H9 (cell line): ENCODE data around the gene EPHA4. TPM values are rescaled to one million over a fixed set of nuclear protein-coding genes. Genes with fewer than 3 reads are reported as not detected.

Experiments
- DNase-seq: peaks from one replicate; pipeline ENCODE4 v3.0.0-alpha.2; 2017
- H2AFZ ChIP-seq: one replicate; pipeline ENCODE4 v1.6.1; 2013; ENCODE audit warnings: mild to moderate bottlenecking, low read length, control low read depth, moderate library complexity
- H2AK5ac ChIP-seq: 2 replicates; pipeline ENCODE4 v1.6.1; 2013; ENCODE audit warnings: low read length, control low read depth, mixed read lengths; ENCODE audit not compliant: insufficient read length
- H2BK120ac ChIP-seq: one replicate; pipeline ENCODE4 v1.6.1; 2013; ENCODE audit warnings: low read depth, mild to moderate bottlenecking, low read length, control low read depth, inconsistent platforms; ENCODE audit not compliant: poor library complexity, severe bottlenecking
- H2BK12ac ChIP-seq: 2 replicates; pipeline ENCODE4 v1.6.1; 2013; ENCODE audit warnings: low read length, control low read depth, mixed read lengths, low read depth; ENCODE audit not compliant: insufficient read length
- H2BK15ac ChIP-seq: 2 replicates; pipeline ENCODE4 v1.6.1; 2013; ENCODE audit warnings: low read depth, low read length, control low read depth
- H2BK20ac ChIP-seq: one replicate; pipeline ENCODE4 v1.6.1; 2013; ENCODE audit warnings: low read depth, mild to moderate bottlenecking, low read length, control low read depth, inconsistent platforms; ENCODE audit not compliant: poor library complexity, severe bottlenecking
- H2BK5ac ChIP-seq: 2 replicates; pipeline ENCODE4 v1.6.1; 2013; ENCODE audit warnings: low read length, control low read depth, mixed read lengths; ENCODE audit not compliant: insufficient read length
- H3K14ac ChIP-seq: 2 replicates; pipeline ENCODE4 v1.6.1; 2013; ENCODE audit warnings: low read length, control low read depth; ENCODE audit not compliant: insufficient read depth
- H3K18ac ChIP-seq: 2 replicates; pipeline ENCODE4 v1.6.1; 2013; ENCODE audit warnings: low read depth, mild to moderate bottlenecking, mixed read lengths, low read length, control low read depth; ENCODE audit not compliant: insufficient read length
- H3K23ac ChIP-seq: 2 replicates; pipeline ENCODE4 v1.6.1; 2013; ENCODE audit warnings: low read length, control low read depth, mixed read lengths, low read depth; ENCODE audit not compliant: insufficient read length
- H3K23me2 ChIP-seq: 2 replicates; pipeline ENCODE4 v1.6.1; 2013; ENCODE audit warnings: low read depth, mild to moderate bottlenecking, mixed read lengths, low read length, control low read depth; ENCODE audit not compliant: insufficient read length, poor library complexity, severe bottlenecking
- H3K27ac ChIP-seq: 2 replicates; pipeline ENCODE4 v1.5.1; 2013; ENCODE audit warnings: low read length, control low read depth, mixed read lengths, low read depth; ENCODE audit not compliant: insufficient read length
- H3K27me3 ChIP-seq: 2 replicates; pipeline ENCODE4 v1.6.1; 2013; ENCODE audit warnings: low read length, control low read depth, inconsistent platforms; ENCODE audit not compliant: insufficient read depth
- H3K4ac ChIP-seq: 2 replicates; pipeline ENCODE4 v1.6.1; 2013; ENCODE audit warnings: low read depth, mild to moderate bottlenecking, control low read depth, inconsistent platforms, low read length, moderate library complexity
- H3K4me1 ChIP-seq: 2 replicates; pipeline ENCODE4 v1.6.1; 2013; ENCODE audit warnings: low read length, control low read depth, inconsistent platforms; ENCODE audit not compliant: insufficient read depth
- H3K4me2 ChIP-seq: 2 replicates; pipeline ENCODE4 v1.6.1; 2013; ENCODE audit warnings: low read length, control low read depth, mixed read lengths; ENCODE audit not compliant: insufficient read length, insufficient read depth
- H3K56ac ChIP-seq: 2 replicates; pipeline ENCODE4 v1.6.1; 2013; ENCODE audit warnings: low read depth, mild to moderate bottlenecking, mixed read lengths, low read length, control low read depth; ENCODE audit not compliant: insufficient read length
- H3K79me1 ChIP-seq: 2 replicates; pipeline ENCODE4 v1.6.1; 2013; ENCODE audit warnings: low read depth, mild to moderate bottlenecking, moderate library complexity, low read length, control low read depth, inconsistent platforms; ENCODE audit not compliant: insufficient read depth, poor library complexity, severe bottlenecking
- H3K79me2 ChIP-seq: 2 replicates; pipeline ENCODE4 v1.6.1; 2013; ENCODE audit warnings: low read length, control low read depth, inconsistent platforms; ENCODE audit not compliant: insufficient read depth
- H3K9ac ChIP-seq: 2 replicates; pipeline ENCODE4 v1.6.1; 2013; ENCODE audit warnings: low read length, control low read depth, mixed read lengths; ENCODE audit not compliant: insufficient read length; ENCODE audit errors: extremely low read depth
- H3K9me3 ChIP-seq: one replicate; pipeline ENCODE4 v1.6.1; 2013; ENCODE audit warnings: low read depth, low read length, inconsistent platforms; ENCODE audit not compliant: control insufficient read depth
- H3T11ph ChIP-seq: one replicate; pipeline ENCODE4 v1.6.1; 2013; ENCODE audit warnings: mild to moderate bottlenecking, low read length, control low read depth, inconsistent platforms
- H4K20me1 ChIP-seq: one replicate; pipeline ENCODE4 v1.6.1; 2013; ENCODE audit not compliant: control insufficient read depth, insufficient read length, insufficient read depth
- H4K5ac ChIP-seq: 2 replicates; pipeline ENCODE4 v1.6.1; 2013; ENCODE audit warnings: low read depth, mild to moderate bottlenecking, mixed read lengths, low read length, control low read depth; ENCODE audit not compliant: insufficient read length
- H4K8ac ChIP-seq: replicated peaks from 2 replicates; pipeline ENCODE4 v1.6.1; 2013; ENCODE audit warnings: low read length, control low read depth, mixed read lengths, low read depth; ENCODE audit not compliant: insufficient read length
- H4K91ac ChIP-seq: 2 replicates; pipeline ENCODE4 v1.6.1; 2013; ENCODE audit warnings: low read depth, mild to moderate bottlenecking, moderate library complexity, mixed read lengths, low read length, control low read depth; ENCODE audit not compliant: insufficient read length
- H3K27ac Mint-ChIP-seq, 3 experiments: 2 replicates in 2 of 3; 3 replicates in 1 of 3; pipeline ENCODE4 v1.8.0; 2020 to 2021; ENCODE audit warnings: mixed read lengths in 3 of 3, mild to moderate bottlenecking in 1 of 3, moderate library complexity in 1 of 3
- H3K27me3 Mint-ChIP-seq: 2 replicates; pipeline ENCODE4 v1.8.0; 2021; ENCODE audit warnings: low read depth, mild to moderate bottlenecking, moderate library complexity, mixed read lengths
- H3K36me3 Mint-ChIP-seq, 3 experiments: 2 replicates in 2 of 3; 3 replicates in 1 of 3; pipeline ENCODE4 v1.8.0; 2020 to 2021; ENCODE audit warnings: low read depth in 3 of 3, mixed read lengths in 3 of 3; ENCODE audit not compliant: insufficient read depth in 1 of 3
- H3K4me1 Mint-ChIP-seq, 2 experiments: 2 replicates each; pipeline ENCODE4 v1.8.0; 2020; ENCODE audit warnings: mixed read lengths in 2 of 2
- H3K4me3 Mint-ChIP-seq, 2 experiments: 2 replicates in 1 of 2; 3 replicates in 1 of 2; pipeline ENCODE4 v1.8.0; 2020 to 2021; ENCODE audit warnings: mild to moderate bottlenecking in 2 of 2, mixed read lengths in 2 of 2, moderate library complexity in 1 of 2
- H3K9me3 Mint-ChIP-seq, 2 experiments: 2 replicates in 1 of 2; 3 replicates in 1 of 2; pipeline ENCODE4 v1.8.0; 2020; ENCODE audit warnings: mild to moderate bottlenecking in 2 of 2, mixed read lengths in 2 of 2, moderate library complexity in 1 of 2
- WGBS: extraction: QIAGEN DNeasy Blood & Tissue Kit; methylation state at CpG from one replicate; pipeline ENCODE4 v1.1.7; 2013; ENCODE audit warnings: missing lambda C conversion rate, low lambda C conversion rate, mixed read lengths; ENCODE audit not compliant: insufficient read length; ENCODE audit errors: extremely low coverage; 5-methylcytosine and 5-hydroxymethylcytosine counted together
- total RNA-seq: library from RNA; stranded (reverse); gene quantifications from 2 replicates; pipeline ENCODE4 v1.2.1, GENCODE V29; 2021
- TF ChIP-seq, protein P1 (sequence below): fragments of 200-600 bp; sonication (generic); conservative IDR thresholded peaks from 3 replicates; pipeline ENCODE4 v1.8.0; 2021; ENCODE audit warnings: antibody characterized with exemption, mild to moderate bottlenecking

The EPHA4 gene
- total RNA-seq, 1 experiment from 2014 or later, result 25.1 TPM

DNA sequence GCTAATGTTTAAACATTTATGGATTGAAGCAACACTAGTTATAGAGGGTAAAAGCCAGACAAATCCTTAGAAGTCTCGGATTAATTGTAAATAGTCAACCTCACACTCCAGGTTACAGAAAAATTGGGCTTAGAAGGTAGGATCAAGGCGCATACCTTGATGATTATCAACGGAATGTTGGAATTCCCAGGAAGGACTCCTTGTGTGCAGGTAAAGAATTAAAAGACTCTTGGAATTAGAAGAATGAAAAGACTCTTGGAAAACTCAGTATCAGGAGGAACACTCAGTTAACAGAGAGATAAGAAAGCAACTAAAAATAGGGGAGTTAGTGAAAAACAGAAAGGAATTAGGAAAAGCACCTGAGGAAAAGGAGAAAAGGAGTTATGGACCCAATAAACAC is 29.3 kb upstream of the EPHA4 start:
- H2BK20ac ChIP-seq, result no peak overlapping the region
- Mint-ChIP-seq H3K27me3 (no peaks in the 10 kb centered on the region), H3K9me3 (no peaks in the 10 kb centered on the region), H3K36me3 (no peaks in the 10 kb centered on the region; a peak in 1 of 7 replicates), H3K27ac (peak overlapping the region in 1 of 3 experiments; percentile 10; a peak in 2 of 7 replicates), H3K4me1 (peaks cover 30 to 35% of the 10 kb centered on the region in 2 experiments), H3K4me3 (no peak overlapping the region)
- no peaks in the 10 kb centered on the region for H4K20me1 ChIP-seq
- no peaks in the 10 kb centered on the region for H3K23me2 ChIP-seq
- H2BK12ac ChIP-seq, result no peak overlapping the region
- H3K23ac ChIP-seq, result no peak overlapping the region
- no peak overlapping the region for H2BK120ac ChIP-seq
- H3K56ac ChIP-seq, result no peak overlapping the region
- H2BK5ac ChIP-seq, result no peak overlapping the region
- no peaks in the 10 kb centered on the region for H3K27me3 ChIP-seq
- H3K4me1 ChIP-seq, result no peaks in the 10 kb centered on the region; the same call in 1 of the 2 replicates
- H2BK15ac ChIP-seq, result no peak overlapping the region
- H3K79me2 ChIP-seq, result no peaks in the 10 kb centered on the region
- H3K9me3 ChIP-seq, result no peaks in the 10 kb centered on the region
- no CpG with 5 or more reads among the region's 3 CpGs for WGBS
- TF ChIP-seq, protein P1, sequence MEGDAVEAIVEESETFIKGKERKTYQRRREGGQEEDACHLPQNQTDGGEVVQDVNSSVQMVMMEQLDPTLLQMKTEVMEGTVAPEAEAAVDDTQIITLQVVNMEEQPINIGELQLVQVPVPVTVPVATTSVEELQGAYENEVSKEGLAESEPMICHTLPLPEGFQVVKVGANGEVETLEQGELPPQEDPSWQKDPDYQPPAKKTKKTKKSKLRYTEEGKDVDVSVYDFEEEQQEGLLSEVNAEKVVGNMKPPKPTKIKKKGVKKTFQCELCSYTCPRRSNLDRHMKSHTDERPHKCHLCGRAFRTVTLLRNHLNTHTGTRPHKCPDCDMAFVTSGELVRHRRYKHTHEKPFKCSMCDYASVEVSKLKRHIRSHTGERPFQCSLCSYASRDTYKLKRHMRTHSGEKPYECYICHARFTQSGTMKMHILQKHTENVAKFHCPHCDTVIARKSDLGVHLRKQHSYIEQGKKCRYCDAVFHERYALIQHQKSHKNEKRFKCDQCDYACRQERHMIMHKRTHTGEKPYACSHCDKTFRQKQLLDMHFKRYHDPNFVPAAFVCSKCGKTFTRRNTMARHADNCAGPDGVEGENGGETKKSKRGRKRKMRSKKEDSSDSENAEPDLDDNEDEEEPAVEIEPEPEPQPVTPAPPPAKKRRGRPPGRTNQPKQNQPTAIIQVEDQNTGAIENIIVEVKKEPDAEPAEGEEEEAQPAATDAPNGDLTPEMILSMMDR, result no peak
- no peak overlapping the region for H4K91ac ChIP-seq
- H3K79me1 ChIP-seq, result no peaks in the 10 kb centered on the region
- no peak overlapping the region for H3T11ph ChIP-seq
- DNase-seq, result no peak
- H2AK5ac ChIP-seq, result no peak overlapping the region
- H3K4ac ChIP-seq, result no peak overlapping the region
- H3K18ac ChIP-seq, result no peak overlapping the region
- H2AFZ ChIP-seq, result no peak overlapping the region
- no peak overlapping the region for H3K4me2 ChIP-seq
- H3K14ac ChIP-seq, result no peak overlapping the region
- H4K8ac ChIP-seq, result no peak overlapping the region
- H3K27ac ChIP-seq, result no peak overlapping the region
- no peak overlapping the region for H3K9ac ChIP-seq
- H4K5ac ChIP-seq, result no peak overlapping the region
